Cortex of kidney (tissue), 1 donor: ENCODE results near the gene PTPRN2.

Source experiments
- DNase-seq: peaks from one replicate; lab custom pipeline; 2025; lab: John Stamatoyannopoulos, UW

Gene PTPRN2

GRCh38 chr7:158070222-158070920 lies 517.3 kb downstream of the PTPRN2 start:
- no peak for DNase-seq

GRCh38 chr7:158068853-158069252 lies 518.8 kb downstream of the PTPRN2 start:
- no peak for DNase-seq

GRCh38 chr7:158067931-158068482 lies 519.6 kb downstream of the PTPRN2 start:
- DNase-seq: no peak

- DNase-seq: no peak
Measured at GRCh38 chr7:158067219-158067930, 520.2 kb downstream of the PTPRN2 start.

GRCh38 chr7:158066085-158066484 lies 521.5 kb downstream of the PTPRN2 start:
- DNase-seq: no peak

- DNase-seq: no peak
Measured at GRCh38 chr7:158065340-158065739, 522.3 kb downstream of the PTPRN2 start.

- no peak for DNase-seq
Measured at GRCh38 chr7:158064631-158065030, 523.0 kb downstream of the PTPRN2 start.

GRCh38 chr7:158063850-158064610 lies 523.6 kb downstream of the PTPRN2 start:
- DNase-seq: no peak

- DNase-seq: no peak
Measured at GRCh38 chr7:158062661-158063060, 525.0 kb downstream of the PTPRN2 start.

- no peak for DNase-seq
Measured at GRCh38 chr7:158061884-158062656, 525.6 kb downstream of the PTPRN2 start.

- no peak for DNase-seq
Measured at GRCh38 chr7:158061026-158061630, 526.5 kb downstream of the PTPRN2 start.

GRCh38 chr7:158060216-158060615 lies 527.4 kb downstream of the PTPRN2 start:
- DNase-seq: no peak

- DNase-seq: no peak
Measured at GRCh38 chr7:158057446-158057845, 530.2 kb downstream of the PTPRN2 start.

- DNase-seq: no peak
Measured at GRCh38 chr7:158056761-158057160, 530.9 kb downstream of the PTPRN2 start.

GRCh38 chr7:158055726-158056510 lies 531.7 kb downstream of the PTPRN2 start:
- DNase-seq: no peak

GRCh38 chr7:158054611-158055010 lies 533.0 kb downstream of the PTPRN2 start:
- DNase-seq: no peak

GRCh38 chr7:158054081-158054480 lies 533.5 kb downstream of the PTPRN2 start:
- DNase-seq: no peak

- no peak for DNase-seq
Measured at GRCh38 chr7:158053183-158053915, 534.3 kb downstream of the PTPRN2 start.

GRCh38 chr7:158052381-158053060 lies 535.1 kb downstream of the PTPRN2 start:
- DNase-seq: no peak
